Neuronal stem cell (in vitro differentiated cells): ENCODE data around the gene EMILIN3.

Experiments used
- DNase-seq: peaks from one replicate; pipeline ENCODE4 v3.0.0-alpha.2; 2013; ENCODE audit warnings: low spot score
- H2AFZ ChIP-seq: one replicate; pipeline ENCODE4 v1.6.1; 2013; ENCODE audit warnings: mild to moderate bottlenecking, low read length, inconsistent platforms
- H2AK5ac ChIP-seq: 2 replicates; pipeline ENCODE4 v1.6.1; 2013; ENCODE audit warnings: low read depth, mild to moderate bottlenecking, inconsistent platforms, low read length, moderate library complexity, mixed read lengths
- H2BK120ac ChIP-seq: 2 replicates; pipeline ENCODE4 v1.6.1; 2013; ENCODE audit warnings: low read depth, mild to moderate bottlenecking, inconsistent platforms, low read length, moderate library complexity, mixed read lengths
- H2BK12ac ChIP-seq: one replicate; pipeline ENCODE4 v1.6.1; 2013; ENCODE audit warnings: low read length, inconsistent platforms
- H2BK15ac ChIP-seq: 2 replicates; pipeline ENCODE4 v1.6.1; 2013; ENCODE audit warnings: mild to moderate bottlenecking, low read length, inconsistent platforms, mixed read lengths
- H2BK5ac ChIP-seq: one replicate; pipeline ENCODE4 v1.6.1; 2013; ENCODE audit warnings: inconsistent platforms, mild to moderate bottlenecking, low read length, moderate library complexity
- H3K14ac ChIP-seq: one replicate; pipeline ENCODE4 v1.6.1; 2013; ENCODE audit warnings: low read length, inconsistent platforms
- H3K18ac ChIP-seq: 2 replicates; pipeline ENCODE4 v1.6.1; 2013; ENCODE audit warnings: low read length, inconsistent platforms
- H3K23ac ChIP-seq: 2 replicates; pipeline ENCODE4 v1.6.1; 2013; ENCODE audit warnings: low read depth, mild to moderate bottlenecking, mixed read lengths, low read length, inconsistent platforms; ENCODE audit not compliant: poor library complexity
- H3K27ac ChIP-seq: replicated peaks from 3 replicates; pipeline ENCODE4 v1.5.1; 2013; ENCODE audit warnings: low read length, inconsistent platforms
- H3K27me3 ChIP-seq, 3 experiments: 2 replicates each; pipeline ENCODE4 v1.6.1; 2013; ENCODE audit warnings: low read length in 3 of 3, mild to moderate bottlenecking in 2 of 3, inconsistent platforms in 1 of 3, low read depth in 1 of 3, mixed read lengths in 1 of 3, moderate library complexity in 1 of 3; ENCODE audit not compliant: control insufficient read depth in 3 of 3, insufficient read depth in 3 of 3
- H3K36me3 ChIP-seq, 2 donors: replicated peaks in 1 of 2; 2 replicates each; pipeline ENCODE4 v1.6.1; 2013; ENCODE audit warnings: low read length in 2 of 2; ENCODE audit not compliant: control insufficient read depth in 2 of 2, insufficient read depth in 2 of 2
- H3K4ac ChIP-seq: 2 replicates; pipeline ENCODE4 v1.6.1; 2013; ENCODE audit warnings: inconsistent platforms, mild to moderate bottlenecking, low read length, moderate library complexity
- H3K4me1 ChIP-seq, 2 donors: 1 replicate in 1 of 2; 2 replicates in 1 of 2; pipeline ENCODE4 v1.6.1; 2013; ENCODE audit warnings: low read length in 2 of 2, low read depth in 1 of 2; ENCODE audit not compliant: control insufficient read depth in 2 of 2, insufficient read depth in 1 of 2
- H3K4me2 ChIP-seq: one replicate; pipeline ENCODE4 v1.6.1; 2013; ENCODE audit warnings: mild to moderate bottlenecking, low read length, inconsistent platforms; ENCODE audit not compliant: insufficient read depth, poor library complexity, severe bottlenecking
- H3K4me3 ChIP-seq, 2 donors: 2 replicates each; pipeline ENCODE4 v1.5.1; 2013; ENCODE audit warnings: low read length in 2 of 2, mild to moderate bottlenecking in 2 of 2, inconsistent platforms in 1 of 2, moderate library complexity in 1 of 2
- H3K79me1 ChIP-seq: one replicate; pipeline ENCODE4 v1.6.1; 2013; ENCODE audit warnings: low read depth, mild to moderate bottlenecking, inconsistent platforms, low read length, moderate library complexity
- H3K9ac ChIP-seq: one replicate; pipeline ENCODE4 v1.6.1; 2013; ENCODE audit warnings: mild to moderate bottlenecking, low read depth, low read length, inconsistent platforms; ENCODE audit not compliant: poor library complexity
- H3K9me3 ChIP-seq, 2 donors: replicated peaks in 1 of 2; 2 replicates each; pipeline versions ENCODE3 to v1.6.1; 2013; ENCODE audit warnings: low read length in 2 of 2, mild to moderate bottlenecking in 2 of 2, inconsistent platforms in 1 of 2, low read depth in 1 of 2, mixed read lengths in 1 of 2, moderate library complexity in 1 of 2; ENCODE audit not compliant: control insufficient read depth in 2 of 2, insufficient read depth in 1 of 2
- H4K8ac ChIP-seq: one replicate; pipeline ENCODE4 v1.6.1; 2013; ENCODE audit warnings: low read depth, mild to moderate bottlenecking, inconsistent platforms, low read length, moderate library complexity
- H4K91ac ChIP-seq: one replicate; pipeline ENCODE4 v1.6.1; 2013; ENCODE audit warnings: low read length, low read depth, mild to moderate bottlenecking, inconsistent platforms; ENCODE audit not compliant: poor library complexity
- WGBS, 2 donors: extraction: QIAGEN DNeasy Blood & Tissue Kit; methylation state at CpG; one replicate each; pipeline ENCODE4 v1.1.7; 2013; ENCODE audit warnings: missing lambda C conversion rate in 2 of 2, mixed read lengths in 1 of 2; ENCODE audit not compliant: insufficient read length in 2 of 2, insufficient replicate concordance in 1 of 2; ENCODE audit errors: extremely low coverage in 2 of 2; 5-methylcytosine and 5-hydroxymethylcytosine counted together

EMILIN3 gene

DNA sequence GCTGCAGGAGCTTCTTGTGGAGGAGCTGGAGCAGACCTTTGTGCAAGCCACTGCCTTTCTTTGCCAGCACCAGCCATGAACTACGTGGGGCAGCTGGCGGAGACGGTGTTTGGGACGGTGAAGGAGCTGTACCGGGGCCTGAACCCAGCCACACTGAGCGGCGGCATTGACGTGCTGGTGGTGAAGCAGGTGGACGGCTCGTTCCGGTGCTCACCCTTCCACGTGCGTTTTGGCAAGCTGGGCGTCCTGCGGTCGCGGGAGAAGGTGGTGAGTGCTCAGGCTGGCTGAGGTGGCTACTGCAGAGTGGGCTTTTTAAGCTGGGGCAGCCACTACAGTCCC, 20.9 kb downstream of the EMILIN3 start:
- Histone ChIP-seq H3K79me1 (no peaks in the 10 kb centered on the region), H3K27me3 (no peaks in the 10 kb centered on the region), H3K9ac (peak overlapping the region; percentile 61), H2AFZ (no peak overlapping the region), H4K8ac (no peak overlapping the region), H3K23ac (no peak overlapping the region), H4K91ac (no peak overlapping the region), H3K4me1 (peaks cover 3 to 10% of the 10 kb centered on the region in 2 donors), H2BK12ac (no peak overlapping the region), H3K9me3 (no peaks in the 10 kb centered on the region), H3K27ac (no peak overlapping the region), H3K36me3 (no peaks in the 10 kb centered on the region), H2AK5ac (no peak overlapping the region), H3K4me2 (no peak overlapping the region), H3K18ac (no peak overlapping the region), H3K4me3 (peak overlapping the region in 1 of 2 donors; percentile 2), H2BK5ac (no peak overlapping the region), H2BK15ac (no peak overlapping the region), H3K14ac (no peak overlapping the region), H2BK120ac (no peak overlapping the region), H3K4ac (no peak overlapping the region)
- DNase-seq = no peak
- no CpG with 5 or more reads among the region's 17 CpGs for WGBS, 2 donors

DNA sequence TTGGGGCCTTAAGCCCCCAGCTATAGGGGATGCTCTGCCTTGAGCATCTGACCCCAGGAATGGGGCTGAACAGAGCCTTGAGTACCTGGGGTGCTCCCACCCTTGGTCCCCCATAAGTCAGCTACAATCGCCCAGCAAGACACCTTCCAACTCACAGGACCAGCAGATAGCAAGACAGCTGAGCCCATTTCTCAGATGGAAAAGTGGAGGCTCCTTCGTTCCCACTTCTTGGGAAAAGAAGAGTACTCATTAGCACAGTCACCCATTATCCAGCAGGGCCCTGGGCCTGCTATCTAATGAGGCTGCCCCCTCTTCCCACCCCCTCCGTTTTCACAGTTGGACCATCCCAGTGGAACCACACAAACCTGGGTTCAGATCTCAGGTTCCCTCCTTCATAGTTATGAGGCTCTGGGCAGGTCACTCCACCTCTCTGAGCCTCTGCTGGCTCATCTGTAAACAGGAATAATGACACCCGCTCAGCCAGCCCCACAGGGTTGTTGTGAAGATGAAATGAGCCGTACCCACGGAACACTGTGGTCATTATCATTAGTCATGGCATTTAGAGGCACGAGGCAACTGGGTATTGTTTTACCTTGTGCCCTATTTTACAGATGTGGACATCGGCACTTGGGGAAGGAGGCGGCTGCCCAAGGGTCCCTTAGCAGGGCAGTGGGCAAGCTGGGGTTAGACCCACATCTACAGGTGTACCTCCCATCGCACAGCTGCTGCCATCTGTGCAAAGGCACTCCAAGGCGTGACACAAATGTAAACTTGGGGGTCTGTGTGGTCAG, 21.5 kb downstream of the EMILIN3 start:
- no CpG with 5 or more reads among the region's 11 CpGs for WGBS, 2 donors
- Histone ChIP-seq H3K4ac (no peak overlapping the region), H2BK12ac (no peak overlapping the region), H2BK120ac (no peak overlapping the region), H3K79me1 (no peaks in the 10 kb centered on the region), H3K14ac (no peak overlapping the region), H4K91ac (no peak overlapping the region), H3K27ac (no peak overlapping the region), H3K23ac (no peak overlapping the region), H4K8ac (no peak overlapping the region), H3K9me3 (no peaks in the 10 kb centered on the region), H2AK5ac (no peak overlapping the region), H3K36me3 (no peaks in the 10 kb centered on the region), H3K27me3 (no peaks in the 10 kb centered on the region), H2BK5ac (no peak overlapping the region), H3K4me3 (peak overlapping the region in 1 of 2 donors; percentile 17), H2BK15ac (no peak overlapping the region), H2AFZ (no peak overlapping the region), H3K18ac (no peak overlapping the region), H3K4me1 (peaks cover 3 to 10% of the 10 kb centered on the region in 2 donors), H3K4me2 (no peak overlapping the region), H3K9ac (no peak overlapping the region)
- DNase-seq = no peak

DNA sequence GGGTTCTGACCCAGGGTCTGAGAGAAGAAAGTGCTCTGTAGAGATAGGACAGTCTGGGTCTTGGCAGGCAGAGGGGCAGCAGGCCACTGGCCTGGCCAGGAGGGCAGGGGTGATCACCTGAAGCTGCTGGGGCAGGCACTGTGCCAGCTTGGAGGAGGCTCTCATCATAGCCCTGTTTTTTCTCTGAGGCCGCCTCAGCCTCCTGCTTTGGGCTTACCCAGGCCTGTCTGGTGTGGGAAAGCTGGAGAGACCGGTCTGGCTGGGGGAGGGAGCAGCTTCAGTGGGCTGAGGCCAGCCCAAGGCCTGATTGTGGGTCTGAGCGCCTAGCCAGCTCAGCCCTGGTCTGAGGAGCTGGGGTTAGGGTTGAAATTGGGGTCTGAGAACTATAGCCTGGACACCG, 22.1 kb downstream of the EMILIN3 start:
- no CpG with 5 or more reads among the region's 4 CpGs for WGBS, 2 donors
- H3K9ac ChIP-seq = no peak overlapping the region

DNA sequence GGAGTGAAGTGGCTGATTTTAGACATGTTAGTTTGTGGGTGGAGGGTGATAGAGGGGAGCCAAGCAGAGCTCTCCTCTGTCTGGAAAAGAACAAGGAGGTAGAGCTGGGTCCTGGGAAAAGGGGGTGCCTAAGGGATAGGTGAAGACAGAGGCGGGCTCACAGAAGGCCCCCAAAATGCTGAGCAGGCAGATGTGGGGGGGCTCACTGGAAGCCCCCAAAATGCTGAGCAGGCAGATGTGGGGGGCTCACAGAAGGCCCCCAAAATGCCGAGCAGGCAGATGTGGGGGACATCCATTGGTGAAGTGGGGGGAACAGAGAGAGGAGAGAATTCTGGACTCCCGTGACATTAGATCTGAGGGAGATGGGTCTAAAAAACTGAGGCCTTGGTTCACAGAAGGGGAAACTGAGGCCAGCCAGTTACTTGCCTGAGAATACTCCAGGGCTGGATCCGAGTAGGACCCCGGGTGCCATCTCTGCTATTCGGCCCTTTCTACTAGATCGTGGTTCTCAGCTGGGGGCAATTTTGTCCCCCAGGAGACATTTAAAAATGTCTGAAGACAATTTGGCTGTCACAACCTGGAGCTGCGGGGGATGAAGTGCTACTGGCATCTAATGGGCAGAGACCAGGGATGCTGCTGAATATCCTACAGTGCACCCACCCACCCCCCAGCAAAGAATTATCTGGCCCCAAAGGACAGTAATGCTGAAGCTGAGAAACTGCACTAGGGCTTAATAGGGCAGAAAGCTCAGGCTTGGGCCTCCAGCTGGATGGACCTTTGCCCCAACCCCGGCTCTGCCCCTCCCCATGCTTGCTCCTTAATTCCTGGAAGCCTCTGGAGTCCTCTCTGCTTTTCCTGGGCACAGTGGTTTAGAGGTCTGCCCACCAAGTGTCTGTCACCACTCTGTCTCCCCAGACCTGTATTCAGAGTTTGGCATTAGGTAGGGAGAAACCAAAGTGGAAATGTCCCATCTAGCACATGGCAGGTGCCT, 23.8 kb downstream of the EMILIN3 start:
- Histone ChIP-seq H3K79me1 (no peaks in the 10 kb centered on the region), H3K4ac (no peak overlapping the region), H3K9ac (no peak overlapping the region), H3K14ac (no peak overlapping the region), H3K4me3 (no peak overlapping the region), H4K91ac (no peak overlapping the region), H2AK5ac (peak overlapping the region; percentile 17), H2BK5ac (no peak overlapping the region), H3K4me2 (no peak overlapping the region), H2AFZ (no peak overlapping the region), H3K18ac (no peak overlapping the region), H2BK120ac (no peak overlapping the region), H3K27ac (no peak overlapping the region), H3K23ac (no peak overlapping the region), H2BK15ac (no peak overlapping the region), H3K9me3 (no peaks in the 10 kb centered on the region), H3K4me1 (peaks cover 3 to 10% of the 10 kb centered on the region in 2 donors), H3K27me3 (peaks cover 0 to 6% (median 0%) of the 10 kb centered on the region in 3 experiments), H2BK12ac (no peak overlapping the region), H3K36me3 (no peaks in the 10 kb centered on the region), H4K8ac (no peak overlapping the region)
- no CpG with 5 or more reads among the region's 9 CpGs for WGBS, 2 donors
- no peak for DNase-seq

More for the DNA sequence above, 22.1 kb downstream of the EMILIN3 start:
- Histone ChIP-seq H3K18ac (peak overlapping the region; percentile 23), H2BK120ac (no peak overlapping the region), H2BK12ac (no peak overlapping the region), H3K4me3 (no peak overlapping the region), H3K4me1 (peaks cover 3 to 10% of the 10 kb centered on the region in 2 donors), H3K9me3 (no peaks in the 10 kb centered on the region), H3K27me3 (peaks cover 0 to 2% (median 0%) of the 10 kb centered on the region in 3 experiments), H3K36me3 (no peaks in the 10 kb centered on the region), H3K14ac (no peak overlapping the region), H3K27ac (no peak overlapping the region), H3K23ac (peak overlapping the region; percentile 13), H3K79me1 (no peaks in the 10 kb centered on the region), H2AFZ (no peak overlapping the region), H4K91ac (no peak overlapping the region), H2BK15ac (no peak overlapping the region), H2AK5ac (no peak overlapping the region), H3K4ac (no peak overlapping the region), H2BK5ac (no peak overlapping the region), H4K8ac (no peak overlapping the region), H3K4me2 (no peak overlapping the region)
- no peak for DNase-seq
